ENCODE results near the gene CCDC88B. TPM values are rescaled to one million over a fixed set of nuclear protein-coding genes. Genes with fewer than 3 reads are reported as not detected.
A peak's percentile ranks its signal among the peaks of the same experiment; 100 is the strongest.

CCDC88B gene
- total and polyA plus RNA-seq, 9 of the 15 experiments (the other 6 are each of a cell fraction or from before 2014, with no cell fraction given), result 0.13 to 18.1 (median 7.9) TPM

DNA sequence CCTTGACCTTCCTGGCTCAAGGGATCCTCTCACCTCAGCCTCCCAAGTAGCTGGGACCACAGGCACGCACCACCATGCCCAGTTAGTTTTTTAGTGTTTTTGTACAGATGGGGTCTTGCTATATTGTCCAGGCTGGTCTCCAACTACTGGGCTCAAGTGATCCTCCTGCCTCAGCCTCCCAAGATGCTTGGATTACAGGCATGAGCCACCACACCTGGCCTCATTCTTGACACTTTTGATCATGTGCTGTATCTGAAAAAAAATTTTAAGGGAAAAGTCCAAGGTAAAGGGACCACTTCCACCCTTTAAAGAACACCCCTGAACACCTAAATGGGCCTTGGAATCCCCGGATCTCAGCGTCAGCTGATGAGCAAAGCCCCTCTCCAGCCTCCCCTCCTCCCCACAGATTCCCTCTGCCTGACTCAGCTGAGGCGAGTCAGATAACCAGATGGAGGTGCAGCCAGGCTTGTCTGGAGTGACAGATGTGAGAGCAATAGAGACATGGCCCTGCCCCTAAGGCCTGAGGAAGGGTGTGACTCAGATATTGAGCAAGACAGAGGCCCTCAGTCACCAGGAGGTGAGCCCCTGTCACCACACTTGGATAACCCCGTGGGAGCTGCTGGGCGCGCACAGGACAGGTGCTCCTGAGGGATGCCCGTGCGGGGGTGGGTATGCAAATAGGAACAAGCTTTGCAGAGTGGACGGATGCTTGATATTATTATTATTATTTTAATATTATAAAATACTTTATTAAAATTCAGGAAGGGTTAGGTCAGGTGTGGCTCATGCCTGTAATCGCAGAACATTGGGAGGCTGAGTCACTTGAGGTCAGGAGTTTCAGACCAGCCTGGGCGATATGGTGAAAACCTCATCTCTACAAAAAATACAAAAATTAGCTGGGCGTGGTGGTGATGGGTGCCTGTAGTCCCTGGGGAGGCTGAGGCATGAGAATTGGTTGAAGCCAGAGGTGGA is 5.0 kb upstream of the CCDC88B start (continued):
- peak; percentile 3 to 49; a peak in 1 of 4 replicates for TF ChIP-seq SIN3A (IDR thresholded peaks at IDR 0.05; ENCODE audit: borderline replicate concordance in 2 of 2, control insufficient read depth in 1 of 2, low read depth in 2 of 2, low read length in 2 of 2)
- peak; percentile 72; the same call in 1 of the 2 replicates for TF ChIP-seq TCF7 (IDR thresholded peaks at IDR 0.05; ENCODE audit: borderline replicate concordance)
- peak; percentile 84 for TF ChIP-seq GATAD2B (IDR thresholded peaks at IDR 0.05; ENCODE audit: borderline replicate concordance)
- TF ChIP-seq CREB3 (tag; conservative IDR thresholded peaks at IDR 0.05; ENCODE audit: low read depth), result 0 out of 2 replicates have a peak, but pooled peaks have one; percentile 57
- peak; percentile 78; the same call in 1 of the 2 replicates for TF ChIP-seq CBFB (CRISPR knock-in tag; IDR thresholded peaks at IDR 0.05)
- peak; percentile 45; the same call in 1 of the 2 replicates for TF ChIP-seq ZNF592 (IDR thresholded peaks at IDR 0.05)
- TF ChIP-seq FIP1L1 (IDR thresholded peaks at IDR 0.05; ENCODE audit: low read depth, low read length, poor library complexity, severe bottlenecking), result no peak
- TF ChIP-seq ZNF318 (IDR thresholded peaks at IDR 0.05; ENCODE audit: borderline replicate concordance in 1 of 2, low read depth in 1 of 2), result peak in 1 of 2 experiments; percentile 97; a peak in 2 of 4 replicates
- peak; percentile 82; the same call in 1 of the 2 replicates for TF ChIP-seq ZBED1 (IDR thresholded peaks at IDR 0.05)
- peak; percentile 95 for TF ChIP-seq STAT5A (IDR thresholded peaks at IDR 0.05; ENCODE audit: borderline replicate concordance, low read length)
- TF ChIP-seq ZNF589 (CRISPR knock-in tag; IDR thresholded peaks at IDR 0.05; ENCODE audit: low read depth), result peak; percentile 93
